Activated CD8-positive, alpha-beta T cell treated with anti-CD3 and anti-CD28 coated beads for 36 hours (primary cell): ENCODE results near the gene KLHL20. TPM values are rescaled to one million over a fixed set of nuclear protein-coding genes. Genes with fewer than 3 reads are reported as not detected.
"Not testable (repeated sequence)": the region's sequence is repeated elsewhere in the genome, so short reads cannot be mapped to it uniquely, and the experiment has no call there.

Experiments
- ATAC-seq: fragments of 200-7000 bp; cut with Tn5 transposase; one replicate; pipeline ENCODE4 v1.10.0; 2021; ENCODE audit warnings: mild to moderate bottlenecking, moderate library complexity
- CTCF ChIA-PET: fragments of 350-600 bp; sonication (Branson Sonifier 250); formaldehyde crosslinking; loops from one replicate; lab custom pipeline; 2021; ENCODE audit warnings: antibody characterized with exemption; lab: Charles Lee
- POLR2A ChIA-PET: fragments of 350-600 bp; sonication (Branson Sonifier 250); formaldehyde crosslinking; loops from one replicate; lab custom pipeline; 2021; ENCODE audit warnings: antibody characterized with exemption; lab: Charles Lee
- DNase-seq: peaks from one replicate; pipeline ENCODE4 v3.0.0-alpha.2; 2020
- H3K27ac Mint-ChIP-seq: one replicate; pipeline ENCODE4 v1.8.0; 2021; ENCODE audit warnings: mild to moderate bottlenecking, mixed read lengths
- H3K27me3 Mint-ChIP-seq: one replicate; pipeline ENCODE4 v1.8.0; 2021; ENCODE audit warnings: mixed read lengths
- H3K36me3 Mint-ChIP-seq: one replicate; pipeline ENCODE4 v1.8.0; 2021; ENCODE audit warnings: low read depth, mixed read lengths
- H3K4me1 Mint-ChIP-seq: one replicate; pipeline ENCODE4 v1.8.0; 2021; ENCODE audit warnings: low read depth, mixed read lengths
- H3K4me3 Mint-ChIP-seq: one replicate; pipeline ENCODE4 v1.8.0; 2021; ENCODE audit warnings: mild to moderate bottlenecking, moderate library complexity, mixed read lengths
- H3K9me3 Mint-ChIP-seq: one replicate; pipeline ENCODE4 v1.8.0; 2021; ENCODE audit warnings: mixed read lengths
- intact Hi-C: fragments of 100-400 bp; cut with micrococcal nuclease; formaldehyde crosslinking; loops from one replicate; pipeline ENCODE4 v1.10.0; 2022
- total RNA-seq, 2 experiments: library from RNA; stranded (reverse); gene quantifications; one replicate each; pipeline ENCODE4 v1.2.3, GENCODE V29; 2021
- TF ChIP-seq, protein P1 (sequence below): fragments of 200-600 bp; IDR thresholded peaks from one replicate; pipeline ENCODE4 v1.8.0; 2022; ENCODE audit warnings: antibody characterized with exemption, mild to moderate bottlenecking

KLHL20 gene
- total RNA-seq, 2 experiments from 2014 or later: 14.5 to 15.8 TPM

- H3K36me3 Mint-ChIP-seq: peaks cover 42% of the 10 kb centered on the region
- intact Hi-C loops: no loop called here
- TF ChIP-seq, protein P1, sequence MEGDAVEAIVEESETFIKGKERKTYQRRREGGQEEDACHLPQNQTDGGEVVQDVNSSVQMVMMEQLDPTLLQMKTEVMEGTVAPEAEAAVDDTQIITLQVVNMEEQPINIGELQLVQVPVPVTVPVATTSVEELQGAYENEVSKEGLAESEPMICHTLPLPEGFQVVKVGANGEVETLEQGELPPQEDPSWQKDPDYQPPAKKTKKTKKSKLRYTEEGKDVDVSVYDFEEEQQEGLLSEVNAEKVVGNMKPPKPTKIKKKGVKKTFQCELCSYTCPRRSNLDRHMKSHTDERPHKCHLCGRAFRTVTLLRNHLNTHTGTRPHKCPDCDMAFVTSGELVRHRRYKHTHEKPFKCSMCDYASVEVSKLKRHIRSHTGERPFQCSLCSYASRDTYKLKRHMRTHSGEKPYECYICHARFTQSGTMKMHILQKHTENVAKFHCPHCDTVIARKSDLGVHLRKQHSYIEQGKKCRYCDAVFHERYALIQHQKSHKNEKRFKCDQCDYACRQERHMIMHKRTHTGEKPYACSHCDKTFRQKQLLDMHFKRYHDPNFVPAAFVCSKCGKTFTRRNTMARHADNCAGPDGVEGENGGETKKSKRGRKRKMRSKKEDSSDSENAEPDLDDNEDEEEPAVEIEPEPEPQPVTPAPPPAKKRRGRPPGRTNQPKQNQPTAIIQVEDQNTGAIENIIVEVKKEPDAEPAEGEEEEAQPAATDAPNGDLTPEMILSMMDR: no peak
- H3K9me3 Mint-ChIP-seq: peaks cover 8% of the 10 kb centered on the region
- DNase-seq (no peak), ATAC-seq (no peak)
- H3K27me3 Mint-ChIP-seq: no peaks in the 10 kb centered on the region
- ChIA-PET CTCF (interaction anchor here (1.4 kb wide), 2 partner anchors 13 to 18 kb away, joined by 3 to 6 read pairs; no protein-coding TSS in a partner anchor), POLR2A (interaction anchor here (1.0 to 1.6 kb wide), 2 partner anchors 11 to 19 kb away, joined by 4 to 5 read pairs; partner anchors contain the start of gene KLHL20)
- peaks cover 21% of the 10 kb centered on the region for H3K4me1 Mint-ChIP-seq
- H3K27ac Mint-ChIP-seq: no peak overlapping the region
- H3K4me3 Mint-ChIP-seq: no peak overlapping the region
These were observed 19.1 kb downstream of the KLHL20 start for GRCh38 chr1:173733912-173734311.

- H3K4me3 Mint-ChIP-seq, DNase-seq, CTCF ChIA-PET, H3K9me3 Mint-ChIP-seq, ATAC-seq, H3K27ac Mint-ChIP-seq, H3K27me3 Mint-ChIP-seq, intact Hi-C loops, POLR2A ChIA-PET: not testable (repeated sequence)
- peaks cover 56% of the 10 kb centered on the region for H3K36me3 Mint-ChIP-seq
- peaks cover 26% of the 10 kb centered on the region for H3K4me1 Mint-ChIP-seq
These were observed 21.3 kb downstream of the KLHL20 start for GRCh38 chr1:173736104-173736503.

GRCh38 chr1:173742203-173742886 is 27.6 kb downstream of the KLHL20 start:
- CTCF ChIA-PET: no interaction called here
- no peak overlapping the region for H3K27ac Mint-ChIP-seq
- H3K27me3 Mint-ChIP-seq: no peaks in the 10 kb centered on the region
- peaks cover 50% of the 10 kb centered on the region for H3K36me3 Mint-ChIP-seq
- ATAC-seq: no peak
- POLR2A ChIA-PET: no interaction called here
- TF ChIP-seq, protein P1: no peak
- no peak for DNase-seq
- peaks cover 2% of the 10 kb centered on the region for H3K9me3 Mint-ChIP-seq
- H3K4me1 Mint-ChIP-seq: peaks cover 31% of the 10 kb centered on the region
- no peak overlapping the region for H3K4me3 Mint-ChIP-seq
- intact Hi-C loops: no loop called here

DNA sequence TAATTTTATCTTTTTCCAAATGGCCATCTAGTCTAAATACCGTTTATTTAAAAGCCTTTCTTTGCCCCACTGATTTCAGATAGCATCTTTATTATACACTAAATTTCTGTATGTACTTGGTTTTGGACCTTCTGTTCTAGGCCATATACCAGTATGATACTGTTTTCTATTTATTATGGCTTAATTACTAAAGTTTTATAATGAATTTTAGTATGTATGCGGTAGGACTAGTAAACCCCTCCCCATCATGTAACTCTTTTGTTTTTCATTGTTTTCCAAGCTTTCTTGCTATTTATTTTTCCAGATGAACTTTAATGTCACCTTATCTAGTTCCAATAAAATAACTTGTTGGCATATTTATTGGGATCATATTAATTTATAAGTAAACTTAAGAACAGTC is 29.9 kb downstream of the KLHL20 start:
- peaks cover 37% of the 10 kb centered on the region for H3K36me3 Mint-ChIP-seq
- peaks cover 2% of the 10 kb centered on the region for H3K9me3 Mint-ChIP-seq
- no peak for DNase-seq
- H3K27ac Mint-ChIP-seq: no peak overlapping the region
- no peaks in the 10 kb centered on the region for H3K27me3 Mint-ChIP-seq
- ChIA-PET CTCF (no interaction called here), POLR2A (no interaction called here)
- peaks cover 22% of the 10 kb centered on the region for H3K4me1 Mint-ChIP-seq
- H3K4me3 Mint-ChIP-seq: no peak overlapping the region
- TF ChIP-seq, protein P1: no peak
- ATAC-seq: no peak
- intact Hi-C loops: no loop called here

- intact Hi-C loops: no loop called here
- H3K4me1 Mint-ChIP-seq: peaks cover 12% of the 10 kb centered on the region
- ChIA-PET CTCF (no interaction called here), POLR2A (interaction anchor here (0.6 to 0.7 kb wide), 3 partner anchors 10 to 272 kb away, joined by 3 to 4 read pairs (median 4); partner anchors contain the start of gene PRDX6)
- DNase-seq (no peak), ATAC-seq (no peak)
- H3K27ac Mint-ChIP-seq: no peak overlapping the region
- peaks cover 18% of the 10 kb centered on the region for H3K36me3 Mint-ChIP-seq
- no peak overlapping the region for H3K4me3 Mint-ChIP-seq
- TF ChIP-seq, protein P1: no peak
- H3K27me3 Mint-ChIP-seq: no peaks in the 10 kb centered on the region
- H3K9me3 Mint-ChIP-seq: no peaks in the 10 kb centered on the region
These were observed 34.4 kb downstream of the KLHL20 start for GRCh38 chr1:173749137-173749536.
